GM18858 (cell line): ENCODE data around the gene FFAR1.
"Not testable (repeated sequence)": the region's sequence is repeated elsewhere in the genome, so short reads cannot be mapped to it uniquely, and the experiment has no call there.

Experiments
- ATAC-seq: cut with Tn5 transposase; IDR thresholded peaks from one replicate; pipeline ENCODE4 v1.9.1; 2021; ENCODE audit not compliant: unreplicated experiment

Gene FFAR1

GRCh38 chr19:35341006-35341405, 6.7 kb upstream of the FFAR1 start:
- no peak for ATAC-seq

GRCh38 chr19:35341565-35342225, 6.0 kb upstream of the FFAR1 start:
- ATAC-seq: no peak

GRCh38 chr19:35342430-35342829, 5.3 kb upstream of the FFAR1 start:
- no peak for ATAC-seq

- ATAC-seq: no peak
These were observed 3.1 kb upstream of the FFAR1 start for GRCh38 chr19:35344511-35345031.

GRCh38 chr19:35345671-35346111, 2.0 kb upstream of the FFAR1 start:
- ATAC-seq: no peak

- ATAC-seq: no peak
These were observed 1.3 kb upstream of the FFAR1 start for GRCh38 chr19:35346193-35347052.

GRCh38 chr19:35347930-35348298, 212 bp downstream of the FFAR1 start:
- ATAC-seq: no peak

- no peak for ATAC-seq
These were observed 1.4 kb downstream of the FFAR1 start for GRCh38 chr19:35348911-35349611.

- ATAC-seq: no peak
These were observed 2.2 kb downstream of the FFAR1 start for GRCh38 chr19:35349614-35350521.

- ATAC-seq: no peak
These were observed 2.9 kb downstream of the FFAR1 start for GRCh38 chr19:35350591-35350990.

- no peak for ATAC-seq
These were observed 3.9 kb downstream of the FFAR1 start for GRCh38 chr19:35351411-35352176.

GRCh38 chr19:35352177-35352447, 4.4 kb downstream of the FFAR1 start:
- ATAC-seq: no peak

- ATAC-seq: no peak
These were observed 5.0 kb downstream of the FFAR1 start for GRCh38 chr19:35352448-35353304.

GRCh38 chr19:35353635-35354034, 5.9 kb downstream of the FFAR1 start:
- no peak for ATAC-seq

- no peak for ATAC-seq
These were observed 7.2 kb downstream of the FFAR1 start for GRCh38 chr19:35354898-35355297.

- ATAC-seq: no peak
These were observed 8.2 kb downstream of the FFAR1 start for GRCh38 chr19:35355791-35356460.

GRCh38 chr19:35357867-35358573, 10.3 kb downstream of the FFAR1 start, which contains the start of gene FFAR3:
Gene FFAR3, plus strand, starts transcription at chr19:35358460. Its CDS starts 431 bp downstream, at chr19:35358891.
- no peak for ATAC-seq

GRCh38 chr19:35358834-35359233, 11.1 kb downstream of the FFAR1 start:
- not testable (repeated sequence) for ATAC-seq
